RWPE2 (cell line): ENCODE measurements around the gene RPL35A.
"Not testable (repeated sequence)": the region's sequence is repeated elsewhere in the genome, so short reads cannot be mapped to it uniquely, and the experiment has no call there.

ENCODE experiments used
- ATAC-seq: fragments of 200-7000 bp; cut with Tn5 transposase; 3 replicates; pipeline ENCODE4 v1.9.1; 2021; ENCODE audit warnings: low read depth
- DNase-seq: peaks from one replicate; pipeline ENCODE4 v3.0.0-alpha.2; 2020; ENCODE audit warnings: low spot score
- H3K27ac ChIP-seq: fragments of 450-650 bp; 2 replicates; pipeline ENCODE4 v1.5.1; 2017; ENCODE audit warnings: mild to moderate bottlenecking; ENCODE audit not compliant: poor library complexity, severe bottlenecking
- H3K27me3 ChIP-seq: fragments of 250-450 bp; sonication (Bioruptor Pico); 2 replicates; pipeline ENCODE4 v1.5.1; 2021; ENCODE audit warnings: mild to moderate bottlenecking, moderate library complexity; ENCODE audit not compliant: insufficient read depth, poor library complexity, severe bottlenecking
- H3K36me3 ChIP-seq: fragments of 250-450 bp; sonication (Bioruptor Pico); 2 replicates; pipeline ENCODE4 v1.5.1; 2020; ENCODE audit warnings: low read depth, mild to moderate bottlenecking, moderate library complexity
- H3K4me1 ChIP-seq: fragments of 250-450 bp; sonication (Bioruptor Pico); 2 replicates; pipeline ENCODE4 v1.5.1; 2021; ENCODE audit warnings: mild to moderate bottlenecking, moderate library complexity; ENCODE audit not compliant: insufficient read depth, poor library complexity, severe bottlenecking
- H3K4me3 ChIP-seq: fragments of 250-450 bp; sonication (Bioruptor Pico); 2 replicates; pipeline ENCODE4 v1.5.1; 2021; ENCODE audit warnings: mild to moderate bottlenecking, moderate library complexity; ENCODE audit not compliant: severe bottlenecking
- H3K9me3 ChIP-seq: fragments of 250-450 bp; sonication (Bioruptor Pico); 2 replicates; pipeline ENCODE4 v1.5.1; 2021; ENCODE audit warnings: mild to moderate bottlenecking, moderate library complexity; ENCODE audit not compliant: severe bottlenecking
- TF ChIP-seq, protein P1 (sequence below): fragments of 450-650 bp; IDR thresholded peaks from one replicate; pipeline ENCODE4 v1.5.1; 2017; ENCODE audit warnings: mild to moderate bottlenecking, moderate library complexity; ENCODE audit not compliant: poor library complexity, severe bottlenecking

Gene RPL35A

DNA sequence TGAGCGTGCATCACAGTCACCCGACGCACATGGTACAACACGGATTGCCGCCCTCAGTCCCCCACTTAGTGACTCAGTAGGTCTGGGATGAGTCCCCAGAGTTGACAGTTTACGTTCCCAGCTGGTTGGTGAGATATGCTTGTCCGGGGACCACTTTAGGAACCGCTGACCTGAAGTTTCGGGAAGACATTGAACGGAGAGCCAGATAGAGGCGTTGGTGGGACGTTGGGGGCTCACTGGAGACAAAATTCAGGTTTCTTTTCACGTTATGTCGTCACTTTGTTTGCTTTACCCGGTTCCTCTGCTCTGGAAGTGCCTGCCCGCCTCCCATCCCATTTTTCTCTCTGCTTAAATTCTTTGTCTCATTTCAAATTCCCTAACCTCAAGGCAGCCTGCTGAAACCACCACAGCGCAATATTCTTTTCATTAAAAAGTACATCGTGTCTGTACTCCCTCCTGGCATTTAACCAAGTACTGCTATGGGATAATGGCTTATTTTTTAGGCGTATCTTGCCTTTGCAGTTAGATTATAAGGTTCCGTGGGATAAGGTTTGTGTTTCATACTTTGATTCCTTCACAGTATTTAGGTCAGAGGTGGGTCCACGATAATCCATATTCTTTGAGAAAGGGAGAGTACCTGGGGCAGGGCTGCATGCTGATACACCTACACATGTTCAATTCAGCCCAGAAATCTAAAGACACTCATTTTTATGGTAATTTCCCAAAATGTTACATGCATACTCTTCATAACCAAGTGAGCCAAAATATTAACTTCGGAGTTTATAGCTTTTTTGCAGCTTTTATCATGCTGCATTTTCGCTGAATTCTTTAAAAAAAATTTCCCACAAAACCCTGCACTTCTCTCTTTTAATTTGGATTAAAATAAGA lies 10.9 kb downstream of the RPL35A start:
- peak overlapping the region; percentile 50 for H3K4me3 ChIP-seq
- H3K27ac ChIP-seq: peak overlapping the region; percentile 64
- TF ChIP-seq, protein P1, sequence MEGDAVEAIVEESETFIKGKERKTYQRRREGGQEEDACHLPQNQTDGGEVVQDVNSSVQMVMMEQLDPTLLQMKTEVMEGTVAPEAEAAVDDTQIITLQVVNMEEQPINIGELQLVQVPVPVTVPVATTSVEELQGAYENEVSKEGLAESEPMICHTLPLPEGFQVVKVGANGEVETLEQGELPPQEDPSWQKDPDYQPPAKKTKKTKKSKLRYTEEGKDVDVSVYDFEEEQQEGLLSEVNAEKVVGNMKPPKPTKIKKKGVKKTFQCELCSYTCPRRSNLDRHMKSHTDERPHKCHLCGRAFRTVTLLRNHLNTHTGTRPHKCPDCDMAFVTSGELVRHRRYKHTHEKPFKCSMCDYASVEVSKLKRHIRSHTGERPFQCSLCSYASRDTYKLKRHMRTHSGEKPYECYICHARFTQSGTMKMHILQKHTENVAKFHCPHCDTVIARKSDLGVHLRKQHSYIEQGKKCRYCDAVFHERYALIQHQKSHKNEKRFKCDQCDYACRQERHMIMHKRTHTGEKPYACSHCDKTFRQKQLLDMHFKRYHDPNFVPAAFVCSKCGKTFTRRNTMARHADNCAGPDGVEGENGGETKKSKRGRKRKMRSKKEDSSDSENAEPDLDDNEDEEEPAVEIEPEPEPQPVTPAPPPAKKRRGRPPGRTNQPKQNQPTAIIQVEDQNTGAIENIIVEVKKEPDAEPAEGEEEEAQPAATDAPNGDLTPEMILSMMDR: no peak
- peaks cover 4% of the 10 kb centered on the region for H3K36me3 ChIP-seq
- H3K9me3 ChIP-seq: no peaks in the 10 kb centered on the region
- no peaks in the 10 kb centered on the region for H3K27me3 ChIP-seq
- ATAC-seq: no peak
- no peak for DNase-seq
- H3K4me1 ChIP-seq: peaks cover 23% of the 10 kb centered on the region

DNA sequence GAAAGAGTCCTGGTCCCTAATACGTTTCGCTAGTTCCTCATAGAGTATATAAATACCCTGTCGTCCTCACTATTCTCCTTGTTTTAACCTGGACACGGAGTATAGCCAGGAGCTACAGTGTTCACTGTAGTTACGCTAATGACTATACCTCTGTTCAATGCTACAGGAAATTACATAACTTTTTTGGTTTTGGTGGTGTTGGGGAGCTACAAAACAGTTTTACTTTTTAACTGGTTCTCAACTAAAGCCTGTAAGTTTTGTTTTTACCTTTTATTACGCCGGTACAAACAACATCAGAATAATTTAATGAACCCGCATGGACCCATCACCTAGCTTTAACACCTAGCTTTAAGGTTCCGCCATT lies 11.6 kb downstream of the RPL35A start:
- H3K27me3 ChIP-seq: no peaks in the 10 kb centered on the region
- ATAC-seq (no peak), DNase-seq (no peak)
- H3K4me1 ChIP-seq: peaks cover 23% of the 10 kb centered on the region
- no peaks in the 10 kb centered on the region for H3K36me3 ChIP-seq
- H3K27ac ChIP-seq: no peak overlapping the region
- TF ChIP-seq, protein P1: no peak
- H3K4me3 ChIP-seq: no peak overlapping the region
- H3K9me3 ChIP-seq: no peaks in the 10 kb centered on the region

DNA sequence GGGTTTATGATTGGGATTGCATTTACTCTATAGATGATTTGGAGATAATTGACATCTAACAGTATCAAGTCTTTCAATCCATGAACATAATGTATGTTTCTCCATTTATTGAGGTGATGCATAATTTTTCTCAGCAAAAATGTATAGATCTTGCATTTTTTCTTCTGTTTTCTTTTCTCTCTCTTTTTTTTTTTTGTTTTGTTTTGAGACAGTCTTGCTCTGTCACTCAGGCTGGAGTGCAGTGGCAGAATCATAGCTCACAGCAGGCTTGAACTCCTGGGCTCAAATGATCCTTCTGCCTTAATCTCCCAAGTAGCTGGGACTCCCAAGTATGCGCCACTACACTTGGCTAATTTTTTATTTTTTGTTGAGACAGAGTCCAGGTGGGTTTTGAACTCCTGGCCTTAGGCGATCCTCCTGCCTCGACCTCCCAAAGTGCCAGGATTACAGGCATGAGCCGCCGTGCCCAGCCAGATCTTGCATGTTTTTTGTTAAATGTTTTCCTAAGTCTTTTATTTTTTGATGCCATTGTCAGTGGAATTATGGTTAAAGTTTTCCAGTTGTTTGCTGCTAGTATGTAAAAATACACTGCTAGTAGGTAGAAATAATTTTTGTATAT lies 13.1 kb downstream of the RPL35A start:
- Histone ChIP-seq H3K4me3 (no peak overlapping the region), H3K27ac (no peak overlapping the region), H3K36me3 (no peaks in the 10 kb centered on the region), H3K27me3 (no peaks in the 10 kb centered on the region), H3K9me3 (no peaks in the 10 kb centered on the region), H3K4me1 (peaks cover 13% of the 10 kb centered on the region)
- TF ChIP-seq, protein P1: no peak
- no peak for ATAC-seq
- no peak for DNase-seq

DNA sequence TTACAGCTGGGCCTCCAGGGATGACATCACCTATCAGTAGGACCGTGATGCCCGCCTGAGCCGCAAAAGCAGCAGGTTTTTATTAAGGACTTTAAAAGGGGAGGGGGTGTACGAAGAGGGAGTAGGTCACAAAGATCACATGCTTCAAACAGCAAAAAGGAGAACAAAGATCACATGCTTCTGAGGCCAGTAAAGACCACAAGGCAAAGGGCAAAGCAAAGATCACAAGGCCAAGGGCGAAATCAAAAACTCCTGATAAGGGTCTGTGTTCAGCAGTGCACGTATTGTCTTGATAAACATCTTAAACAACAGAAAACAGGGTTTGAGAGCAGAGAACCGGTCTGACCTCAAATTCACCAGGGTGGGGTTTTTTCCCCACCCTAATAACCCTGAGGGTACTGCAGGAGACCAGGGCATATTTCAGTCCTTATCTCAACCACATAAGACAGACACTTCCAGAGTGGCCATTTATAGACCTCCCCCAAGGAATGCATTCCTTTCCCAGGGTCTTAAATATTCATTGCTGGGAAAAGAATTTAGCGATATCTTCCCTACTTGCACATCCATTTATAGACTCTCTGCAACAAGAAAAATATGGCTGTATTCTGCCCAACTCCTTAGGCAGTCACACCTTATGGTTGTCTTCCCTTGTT lies 17.5 kb downstream of the RPL35A start:
- H3K36me3 ChIP-seq, H3K9me3 ChIP-seq, H3K27me3 ChIP-seq, H3K27ac ChIP-seq, ATAC-seq, H3K4me3 ChIP-seq, H3K4me1 ChIP-seq, DNase-seq: not testable (repeated sequence)

DNA sequence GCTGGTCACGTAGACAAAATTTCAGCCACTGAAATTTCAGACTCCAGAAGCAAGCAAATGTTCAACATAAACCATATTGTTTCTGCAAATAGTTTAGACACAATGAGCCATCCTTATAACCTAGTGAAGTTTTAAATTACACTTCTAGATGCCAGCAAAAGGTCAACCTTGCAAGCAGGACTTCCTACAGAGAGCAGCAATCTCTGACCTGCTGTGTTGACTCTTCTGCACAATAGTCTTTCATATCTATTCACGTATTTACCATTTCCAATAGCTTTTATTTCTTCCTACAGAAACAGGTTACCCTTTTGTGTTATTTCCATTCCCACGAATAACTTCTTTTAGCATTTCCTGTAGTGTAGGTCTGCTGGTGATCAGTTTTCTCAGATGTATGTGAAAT lies 20.6 kb downstream of the RPL35A start:
- DNase-seq: no peak
- TF ChIP-seq, protein P1: no peak
- H3K9me3 ChIP-seq: no peaks in the 10 kb centered on the region

More for the DNA sequence above, 20.6 kb downstream of the RPL35A start:
- no peak overlapping the region for H3K4me3 ChIP-seq
- no peak overlapping the region for H3K27ac ChIP-seq
- H3K36me3 ChIP-seq: peaks cover 4% of the 10 kb centered on the region; the same call in 1 of the 2 replicates
- ATAC-seq: no peak
- no peaks in the 10 kb centered on the region for H3K27me3 ChIP-seq
- no peaks in the 10 kb centered on the region for H3K4me1 ChIP-seq
